HG03558 (cell line): ENCODE results near the gene MGMT.

Experiments used
- ATAC-seq: cut with Tn5 transposase; IDR thresholded peaks from one replicate; pipeline ENCODE4 v1.9.1; 2021; ENCODE audit warnings: moderate number of reproducible peaks; ENCODE audit not compliant: unreplicated experiment; ENCODE audit errors: extremely low read depth

The MGMT gene

DNA sequence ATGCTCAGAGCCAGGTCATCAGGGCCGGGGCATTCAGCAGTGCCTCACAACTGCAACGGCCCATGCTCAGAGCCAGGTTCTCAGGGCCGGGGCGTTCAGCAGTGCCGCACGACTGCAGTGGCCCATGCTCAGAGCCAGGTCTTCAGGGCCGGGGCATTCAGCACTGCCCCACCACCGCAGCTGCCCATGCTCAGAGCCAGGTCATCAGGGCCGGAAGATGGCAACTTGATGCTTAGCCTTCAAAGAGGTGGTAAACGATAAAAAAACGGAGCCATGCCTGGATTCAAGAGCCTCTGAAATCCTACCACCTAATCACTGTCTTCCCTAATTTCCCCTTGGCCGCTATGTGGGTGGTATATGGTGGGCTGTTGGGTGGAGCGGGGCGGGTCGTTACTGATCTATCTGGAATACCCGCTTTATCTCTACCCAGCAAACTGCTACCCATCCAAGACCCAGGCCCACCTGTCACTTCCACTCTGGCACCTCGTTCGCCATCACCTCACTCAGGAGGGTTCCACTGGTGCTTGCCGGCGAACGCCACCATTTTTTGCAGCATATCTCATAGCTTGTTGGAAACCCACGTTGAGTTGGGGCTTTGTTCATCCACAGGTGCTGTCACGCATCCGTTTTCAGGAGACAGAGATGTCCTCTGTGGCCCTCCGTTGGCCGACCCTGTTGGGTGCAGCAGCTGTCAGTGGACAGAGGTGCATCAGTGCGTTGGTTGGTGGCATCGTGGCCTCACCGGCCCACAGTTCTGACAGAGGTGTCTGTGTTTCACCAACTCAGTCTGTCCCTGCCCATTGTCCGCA is 275.9 kb downstream of the MGMT start:
- ATAC-seq = no peak

DNA sequence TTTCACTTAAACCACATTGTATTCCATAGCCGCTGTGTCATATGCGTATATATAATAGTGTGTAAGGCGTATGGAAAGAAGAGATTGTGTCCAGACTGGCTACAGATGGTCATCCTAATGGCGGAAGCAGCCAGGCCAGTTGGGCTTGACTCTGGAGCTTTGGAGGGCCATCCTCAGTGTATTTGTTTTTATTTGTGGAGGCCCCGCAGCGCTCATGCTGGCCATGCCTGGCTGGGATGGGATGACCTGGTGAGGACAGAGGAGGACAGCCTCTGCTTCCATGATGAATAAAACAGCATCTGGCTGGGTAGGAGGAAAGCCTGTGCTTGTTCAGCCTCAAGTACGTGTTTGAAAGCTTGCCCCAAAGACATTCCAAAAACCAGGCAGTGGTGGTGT is 276.7 kb downstream of the MGMT start:
- ATAC-seq = no peak

DNA sequence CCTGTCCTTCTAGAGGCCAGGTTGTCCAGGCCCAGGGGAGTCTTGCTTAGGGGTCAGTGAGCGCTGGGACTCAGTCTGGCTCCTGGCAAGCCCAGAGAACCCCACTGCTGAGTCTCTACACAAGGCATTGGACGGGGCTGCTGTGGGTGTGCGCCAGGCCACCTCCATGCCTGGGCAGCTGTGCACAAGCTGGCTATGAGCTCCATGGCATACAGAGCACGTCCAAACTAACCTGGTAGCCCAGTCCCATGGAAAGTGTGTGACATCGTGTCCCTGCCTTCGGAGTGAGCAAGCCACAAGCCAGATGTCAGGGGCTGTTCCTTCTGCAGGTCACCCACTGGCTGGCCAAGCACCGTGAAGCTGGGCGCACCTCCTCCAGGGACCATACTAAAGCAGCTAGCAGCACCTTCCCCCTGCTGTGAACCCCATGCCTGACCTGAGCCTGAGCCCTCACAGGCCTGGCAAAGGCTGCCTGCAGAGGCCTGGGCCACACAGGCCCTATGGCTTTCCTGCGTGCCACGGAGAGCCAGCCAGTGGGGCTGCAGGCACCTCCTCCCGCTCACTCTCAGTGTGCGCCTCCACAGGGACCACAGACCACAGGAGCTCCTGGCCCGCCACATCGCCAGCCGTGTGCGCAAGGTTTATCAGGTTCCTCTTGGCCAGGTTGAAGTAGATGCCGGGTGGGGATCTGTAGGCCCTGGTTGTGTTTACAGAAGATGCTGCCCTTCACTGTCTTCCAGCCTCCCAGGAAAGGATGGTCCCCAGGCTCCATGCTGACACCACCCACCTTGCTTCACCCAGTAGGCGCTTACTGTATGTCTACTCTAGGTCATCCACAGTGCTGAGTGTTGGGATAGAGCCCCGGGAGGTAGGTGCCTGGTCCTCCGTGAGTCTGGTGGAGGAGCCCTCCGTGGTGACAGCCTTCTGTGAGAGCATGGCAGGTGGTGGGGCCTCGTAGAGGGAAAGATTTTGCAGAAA is 277.4 kb downstream of the MGMT start:
- ATAC-seq = no peak

DNA sequence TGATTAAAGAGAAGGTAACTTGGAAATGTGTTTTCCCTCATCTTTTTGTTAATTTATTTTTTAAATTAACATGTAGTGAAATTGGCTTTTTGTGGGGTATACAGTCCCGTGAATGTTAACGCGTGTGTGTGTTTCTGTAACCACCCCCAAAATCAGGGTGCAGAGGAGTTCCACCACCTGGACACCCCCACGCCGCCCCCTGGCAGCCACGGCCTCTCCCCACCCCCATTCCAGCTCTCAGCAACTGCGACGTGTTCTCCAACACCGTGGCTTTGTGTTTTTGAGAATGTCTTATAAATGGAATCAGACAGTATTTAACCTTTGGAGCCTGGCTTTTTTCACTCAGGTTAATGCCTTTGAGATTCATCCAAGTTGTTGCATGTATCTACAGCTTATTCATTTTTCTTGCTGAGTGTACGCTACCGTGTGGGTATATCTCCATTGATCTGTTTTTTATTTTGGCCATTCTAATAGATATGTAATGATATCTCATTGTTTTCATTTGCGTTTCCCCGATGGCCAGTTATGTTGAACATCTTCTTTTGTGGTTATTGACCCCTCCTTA is 278.2 kb downstream of the MGMT start:
- ATAC-seq = no peak

DNA sequence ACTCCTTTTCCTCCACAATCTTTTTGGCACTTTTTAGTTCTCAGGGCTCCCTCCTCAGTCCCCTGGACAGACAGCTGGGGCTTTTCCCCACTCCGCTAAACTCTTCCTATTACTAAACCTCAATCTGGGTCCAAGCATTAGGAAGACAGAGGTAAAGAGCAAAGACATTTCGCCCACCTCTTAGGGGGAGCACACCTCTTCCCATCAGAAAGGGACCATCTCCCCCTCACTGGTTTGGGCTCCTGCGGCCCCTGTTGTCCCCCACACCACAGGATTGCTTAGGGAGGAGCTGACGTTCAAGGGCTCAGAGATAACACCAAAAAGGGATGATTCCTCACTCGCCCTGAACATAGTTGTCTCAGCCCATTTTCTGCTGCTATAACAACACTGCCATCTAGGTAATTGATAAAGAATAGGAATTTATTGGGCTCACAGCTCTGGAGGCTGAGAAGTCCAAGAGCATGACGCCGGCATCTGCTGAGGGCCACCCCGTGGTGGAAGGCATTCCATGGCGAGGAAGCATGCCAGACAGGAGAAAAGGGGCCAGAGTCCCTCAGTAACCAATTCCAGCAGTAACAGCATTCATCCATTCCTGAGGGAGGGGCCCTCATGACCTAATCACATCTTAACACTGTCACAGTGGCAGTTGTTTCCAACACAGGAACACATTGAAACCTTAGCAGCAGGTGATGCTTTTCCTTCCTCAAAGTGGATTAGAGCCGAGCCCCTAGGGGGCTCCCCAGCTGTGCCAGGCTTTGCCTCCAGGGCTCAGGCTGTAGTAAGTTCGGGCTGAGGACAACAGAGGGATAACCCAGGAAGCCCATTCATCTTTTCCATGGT is 287.4 kb downstream of the MGMT start:
- no peak for ATAC-seq

DNA sequence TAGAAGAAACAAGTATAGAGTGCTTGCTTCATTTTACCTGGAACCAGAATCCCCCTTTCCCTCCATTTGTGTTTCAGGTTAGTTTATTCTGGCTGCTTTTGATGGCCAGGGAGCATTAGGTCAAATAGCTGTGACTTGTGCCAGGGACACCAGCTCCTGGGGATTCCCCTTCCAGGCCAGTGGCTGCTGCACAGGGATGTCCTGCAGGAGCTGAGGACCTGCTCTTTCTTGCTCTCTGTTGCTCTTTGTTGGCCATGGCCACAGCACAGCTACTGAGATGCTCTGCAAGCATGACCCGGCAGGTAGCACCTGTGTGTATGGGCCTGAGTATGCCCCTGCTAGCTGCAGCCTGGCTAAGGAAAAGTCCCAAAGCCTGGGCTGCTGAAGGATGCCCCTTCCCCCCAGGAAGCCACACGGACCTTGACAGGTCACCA is 288.1 kb downstream of the MGMT start:
- no peak for ATAC-seq

DNA sequence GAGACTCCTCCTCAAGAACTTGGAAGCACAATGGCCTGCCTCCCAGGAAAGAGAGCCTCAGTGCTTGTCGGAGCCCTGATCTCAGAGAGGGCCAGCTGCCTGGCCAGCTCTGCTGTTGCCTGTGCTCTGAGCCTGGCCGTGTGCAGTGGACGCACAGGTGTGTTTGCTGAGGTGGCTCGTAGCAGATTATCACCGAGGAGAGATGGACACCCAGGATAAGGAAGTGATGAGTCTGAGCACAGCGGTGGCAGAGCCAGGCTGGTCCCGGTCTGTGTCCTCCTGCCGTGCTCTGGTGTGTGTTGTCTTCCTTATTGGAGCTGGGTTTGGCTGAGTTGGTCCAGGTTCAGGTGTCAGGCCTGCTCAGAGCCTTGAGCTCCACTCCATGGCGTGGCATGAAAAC is 288.6 kb downstream of the MGMT start:
- ATAC-seq = no peak

DNA sequence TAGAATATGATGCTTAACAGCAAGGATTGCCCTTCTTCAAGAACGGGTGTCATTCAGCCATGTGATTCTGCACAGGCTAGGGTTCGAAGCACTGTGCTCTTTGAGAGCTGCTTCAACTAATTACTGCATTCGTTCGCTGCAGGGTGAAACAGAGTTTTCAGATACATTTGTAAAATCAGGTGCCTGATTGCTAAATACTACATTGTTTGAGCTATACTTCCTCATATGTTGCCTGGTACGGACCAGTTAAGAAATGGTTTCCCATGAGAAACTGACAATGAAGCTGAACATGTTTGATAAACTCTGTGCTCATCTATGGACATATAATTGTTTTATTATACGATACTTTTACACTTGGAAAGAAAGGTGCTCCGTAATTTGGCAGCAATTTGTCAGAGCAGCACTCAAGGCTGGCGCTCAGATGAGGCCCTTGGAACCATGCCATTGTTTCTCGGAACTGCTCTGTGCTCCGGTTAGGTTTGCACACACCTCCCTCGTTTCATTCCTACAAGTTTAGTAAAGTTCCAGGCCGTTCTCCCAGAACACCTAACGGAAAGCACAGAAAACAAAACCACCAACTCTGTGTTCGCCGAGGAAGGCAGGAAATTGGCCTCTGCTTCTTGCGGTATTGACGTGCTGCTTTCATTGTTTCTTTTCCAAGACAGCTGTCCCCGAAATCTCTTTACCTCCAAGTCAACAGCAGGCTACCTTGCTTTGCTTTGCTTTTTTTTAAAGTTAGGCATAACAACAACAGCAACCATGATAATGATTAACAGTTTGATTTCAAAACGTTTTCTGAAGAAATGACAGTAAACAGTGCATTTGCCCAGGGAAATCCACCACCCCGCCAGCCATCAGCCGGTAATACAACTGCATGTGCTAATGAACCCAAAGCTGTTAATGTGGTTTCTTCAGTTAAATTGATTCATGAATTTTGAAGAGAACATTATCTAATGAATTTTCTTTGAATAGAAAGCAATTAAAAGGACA is 290.2 kb downstream of the MGMT start:
- ATAC-seq = no peak

DNA sequence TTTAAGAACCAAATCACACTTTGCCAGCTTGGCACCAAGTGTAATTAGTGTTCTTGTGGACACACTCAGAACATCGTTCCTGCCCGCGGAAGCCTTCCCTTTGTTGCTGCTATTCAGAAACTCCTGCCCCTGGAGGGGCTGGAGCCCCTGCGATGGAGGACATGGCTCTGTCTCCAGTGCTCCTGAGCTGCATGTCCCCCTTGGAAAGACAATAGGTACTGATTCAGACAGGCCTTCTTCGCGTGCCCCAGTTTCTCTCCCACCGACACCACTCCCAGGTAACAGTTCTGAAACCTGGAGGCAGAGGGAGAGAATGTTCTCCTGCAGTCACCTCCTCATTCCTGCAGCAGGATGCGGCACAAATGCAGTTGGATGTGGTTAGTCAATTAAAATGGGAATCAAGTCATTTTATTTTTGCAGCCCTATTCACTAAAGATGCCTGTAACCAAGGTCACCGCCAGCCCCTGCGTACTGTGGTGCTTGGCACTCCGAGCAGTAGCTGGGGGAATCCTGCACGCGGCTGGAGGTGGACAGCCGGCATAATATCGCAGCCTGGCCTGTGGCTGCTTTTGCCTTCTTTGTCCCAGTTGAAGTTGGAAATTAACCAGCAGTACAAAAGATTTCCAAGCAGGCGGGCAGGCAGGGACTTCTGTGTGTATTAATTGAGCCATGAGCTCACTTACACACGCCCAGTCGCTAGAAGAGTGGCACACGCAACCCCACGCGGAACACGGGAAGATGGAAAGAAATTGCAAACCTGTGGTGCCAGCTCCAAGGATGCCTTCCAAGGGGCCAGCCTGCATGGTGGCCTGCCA is 291.4 kb downstream of the MGMT start:
- ATAC-seq = no peak

DNA sequence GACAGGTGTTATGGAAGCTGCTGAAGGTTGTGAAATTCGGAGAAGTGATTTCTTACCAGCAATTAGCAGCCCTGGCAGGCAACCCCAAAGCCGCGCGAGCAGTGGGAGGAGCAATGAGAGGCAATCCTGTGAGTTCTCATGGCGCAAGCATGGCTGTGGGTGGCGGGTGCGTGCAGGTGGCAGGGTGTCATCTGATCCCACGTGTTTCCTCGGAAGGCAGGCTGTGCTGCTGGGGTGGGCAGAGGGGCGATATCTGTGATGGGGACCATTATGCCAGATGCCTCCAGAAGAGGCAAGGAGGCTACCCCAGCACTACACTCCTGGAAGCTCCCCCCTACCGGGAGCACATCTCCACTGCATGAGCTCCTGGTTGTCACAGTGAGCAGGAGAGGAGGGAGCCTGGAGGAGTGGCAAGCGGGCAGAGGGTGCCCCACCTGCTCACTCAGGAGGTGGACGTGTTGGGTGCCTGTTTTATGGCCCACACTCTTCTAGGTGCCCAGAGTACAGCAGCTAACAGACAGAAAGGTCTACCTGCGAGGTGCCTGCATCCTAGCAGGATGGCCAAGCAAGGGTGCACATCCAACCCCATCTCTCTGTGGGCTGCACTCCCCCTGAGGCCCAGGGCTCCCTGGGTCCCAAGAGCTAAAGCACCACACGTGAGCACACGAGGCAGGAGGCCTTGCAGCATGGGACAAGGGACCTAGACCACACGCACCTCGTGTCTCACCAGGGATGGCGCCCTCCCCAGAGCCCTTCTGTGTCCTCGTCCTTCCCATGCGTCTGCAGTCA is 292.4 kb downstream of the MGMT start:
- ATAC-seq = no peak

DNA sequence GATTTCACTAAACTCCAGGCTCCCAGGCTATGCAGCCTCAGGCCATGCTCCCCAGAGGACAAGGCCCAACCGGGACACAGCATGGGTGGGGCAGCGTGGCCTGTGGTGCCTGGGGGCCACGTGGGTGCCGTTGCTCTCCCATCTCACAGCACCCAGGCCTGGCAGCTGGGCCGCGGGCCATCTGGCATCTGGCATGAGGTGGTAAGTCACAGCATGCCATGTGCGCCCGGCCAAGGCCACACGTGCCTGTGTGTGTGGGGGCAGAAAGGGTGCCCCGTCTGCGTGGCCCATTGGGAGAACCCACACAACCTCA is 292.9 kb downstream of the MGMT start:
- ATAC-seq = no peak

DNA sequence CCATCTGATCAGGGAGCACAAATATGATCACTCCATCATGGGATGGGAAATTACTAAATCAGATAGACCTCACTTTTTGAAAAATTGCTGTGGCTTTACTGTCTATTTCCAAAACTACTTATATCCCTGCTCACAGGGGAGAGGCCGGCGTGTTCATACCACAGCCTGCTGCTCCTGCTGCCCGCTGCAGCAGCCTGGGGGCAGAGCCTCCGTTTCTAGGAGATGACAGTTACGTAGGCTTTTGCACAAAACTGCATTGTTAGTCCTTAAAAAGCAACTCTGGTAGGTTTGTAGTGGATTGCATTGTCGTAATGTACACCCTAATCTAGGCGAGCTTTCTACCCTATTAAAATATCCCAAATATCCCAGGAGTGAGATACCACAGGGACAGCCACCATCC is 293.4 kb downstream of the MGMT start:
- no peak for ATAC-seq

DNA sequence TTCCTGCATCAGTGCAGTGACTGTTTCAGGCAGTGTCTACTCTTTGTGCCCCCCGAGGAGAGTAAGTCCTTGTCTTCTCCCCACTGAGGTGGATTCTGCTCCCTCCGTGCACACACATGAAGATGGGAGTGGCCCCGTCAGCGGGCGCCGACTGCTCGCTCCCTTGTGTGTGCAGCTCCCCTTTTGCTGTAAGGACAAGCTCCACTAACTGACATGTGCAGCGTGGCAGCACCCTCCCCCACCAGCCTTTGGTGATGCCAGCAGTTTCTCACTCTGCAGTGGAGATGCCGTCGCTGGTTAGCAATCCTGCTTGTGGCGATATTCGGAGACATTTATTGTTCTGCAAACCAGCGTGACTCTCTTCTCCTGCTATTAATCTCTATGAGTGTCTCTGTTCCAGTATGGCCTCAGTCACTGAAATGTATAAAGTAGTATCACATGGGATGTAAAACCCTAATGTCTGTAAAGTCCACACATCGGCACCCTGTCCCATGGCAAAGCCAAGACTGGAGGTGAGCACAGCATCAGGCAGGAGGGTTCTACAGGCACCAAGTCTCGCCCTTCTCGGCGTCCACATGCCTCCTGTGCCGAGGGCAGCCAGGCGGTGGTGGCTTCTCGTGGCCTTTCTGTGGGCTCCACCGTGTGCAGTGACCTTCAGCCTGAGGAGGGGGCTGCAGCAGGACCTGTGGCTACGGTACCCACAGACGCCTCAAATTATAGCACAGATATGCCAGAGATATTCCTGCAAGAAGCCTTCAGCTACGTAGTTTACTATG is 294.3 kb downstream of the MGMT start:
- no peak for ATAC-seq

DNA sequence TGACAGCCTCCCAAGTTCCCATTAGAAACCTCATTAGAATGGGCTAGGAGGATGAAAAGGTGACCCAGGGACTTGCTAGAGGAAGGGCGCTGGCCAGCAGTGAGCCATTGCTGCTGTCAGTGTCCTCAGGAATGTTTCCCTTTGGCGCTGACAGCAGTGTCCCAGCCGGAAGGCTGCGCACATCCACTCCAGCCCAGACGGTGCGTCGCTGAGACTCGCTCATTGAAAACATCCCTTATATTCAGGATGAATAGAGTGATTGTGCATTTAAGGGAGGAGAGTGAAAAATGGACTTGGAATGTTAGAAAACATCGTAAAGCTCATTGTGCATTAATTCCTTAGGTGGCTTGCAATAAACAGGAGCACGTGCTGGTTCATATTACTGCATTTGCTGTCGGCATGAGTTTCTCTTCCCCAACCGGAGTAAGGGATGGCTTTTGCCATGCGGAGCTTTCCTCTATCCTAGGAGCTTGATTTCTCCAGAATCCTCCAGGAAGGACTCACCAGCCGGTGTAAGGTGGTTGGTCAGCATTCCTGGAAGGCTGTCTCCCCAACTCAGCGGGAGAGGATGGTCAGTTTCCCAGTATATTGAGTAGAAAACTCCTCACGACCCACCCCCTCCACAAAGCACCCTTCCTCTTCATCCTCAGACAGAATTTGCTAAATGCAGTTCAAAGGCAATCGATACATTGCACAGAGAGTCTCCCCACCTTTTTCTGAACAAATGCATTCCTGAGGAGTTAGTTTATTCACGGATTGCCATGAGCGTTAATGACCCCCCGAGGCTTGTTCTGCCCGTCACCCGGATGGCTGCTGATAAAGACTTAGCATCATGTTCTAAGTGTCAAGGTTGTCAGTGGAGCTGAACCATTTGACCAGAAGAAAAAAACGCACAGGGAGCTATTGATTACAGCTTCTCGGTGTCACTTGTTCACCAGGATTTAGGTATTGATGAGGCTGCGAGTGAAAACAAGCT is 295.2 kb downstream of the MGMT start:
- ATAC-seq = no peak

DNA sequence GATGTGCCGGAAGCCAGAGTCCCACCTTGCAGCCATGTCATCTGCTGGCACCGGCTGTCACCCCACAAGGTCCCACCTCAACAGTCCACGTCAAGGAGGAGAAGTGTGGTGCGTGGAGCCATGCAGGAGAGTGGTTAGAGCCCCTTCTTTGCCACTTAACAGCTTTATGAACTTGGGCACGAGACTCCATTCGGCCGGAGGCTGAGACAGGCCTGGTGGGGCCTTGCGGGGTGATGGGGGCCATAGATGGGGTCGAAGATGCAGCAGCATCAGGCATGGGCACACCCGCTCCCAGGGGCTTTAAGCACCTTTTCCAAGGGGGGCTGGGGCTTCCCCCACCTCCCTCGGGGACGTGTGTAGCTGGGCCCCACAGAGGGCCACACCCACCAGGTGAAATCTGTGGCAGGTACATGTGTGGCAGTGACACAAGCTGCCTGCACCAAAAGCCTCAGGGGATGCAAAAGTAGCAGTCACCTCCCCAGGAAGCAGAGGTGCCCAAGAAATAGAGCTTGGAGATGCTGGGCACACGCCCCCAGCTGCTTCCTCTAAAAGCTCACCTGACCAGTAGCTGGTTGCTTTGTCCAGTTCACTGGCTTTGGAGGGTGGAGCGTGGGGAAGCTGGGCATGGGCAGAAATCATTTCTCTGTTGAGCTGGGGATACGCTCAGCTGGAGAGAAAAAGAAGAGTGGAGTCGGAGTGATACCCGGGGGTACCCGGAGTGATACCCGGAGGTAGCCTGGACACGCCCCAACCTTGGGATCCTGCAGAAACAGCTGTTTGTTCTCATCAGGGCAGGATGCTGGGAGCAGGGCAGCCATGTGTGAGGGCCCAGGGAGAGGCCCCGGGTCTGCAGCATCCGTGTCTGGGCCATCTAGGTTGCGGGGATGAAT is 297.2 kb downstream of the MGMT start:
- ATAC-seq = no peak
